Endothelial cell of umbilical vein (primary cell): ENCODE data around the gene LIN7A. TPM values are rescaled to one million over a fixed set of nuclear protein-coding genes. Genes with fewer than 3 reads are reported as not detected.

Experiments
- BruUV-seq: library from RNA; stranded (reverse); fragments of 400-500 nt; replicated peaks from 2 replicates; lab custom pipeline; 2021; lab: Mats Ljungman, UMichigan
- CTCF ChIA-PET: fragments of 300-600, 350-600 bp; sonication (Branson Sonifier 250); formaldehyde crosslinking; loops from one replicate; lab custom pipeline; 2021; ENCODE audit warnings: antibody characterized with exemption, inconsistent platforms; lab: Charles Lee
- POLR2A ChIA-PET: fragments of 300-600, 350-600 bp; sonication (Branson Sonifier 250); formaldehyde crosslinking; loops from one replicate; lab custom pipeline; 2021; ENCODE audit warnings: antibody characterized with exemption, inconsistent platforms; lab: Charles Lee
- DNase-seq: peaks from one replicate; pipeline ENCODE4 v3.0.0-alpha.2; 2011; ENCODE audit warnings: low read depth, low spot score
- FAIRE-seq: peaks from 2 replicates; lab custom pipeline; 2011; peaks lifted over from hg19 to GRCh38; lab: Jason Lieb, UNC
- H2AFZ ChIP-seq: 2 replicates; pipeline ENCODE4 v1.6.0; 2012; ENCODE audit warnings: low read depth, low read length, control low read depth, inconsistent platforms
- H3K27ac ChIP-seq: 2 replicates; pipeline ENCODE4 v1.5.1; 2011; ENCODE audit warnings: low read depth, mild to moderate bottlenecking, control low read depth, low read length, moderate library complexity; ENCODE audit not compliant: insufficient read depth
- H3K27me3 ChIP-seq, 2 experiments: 2 replicates each; pipeline versions ENCODE4 v1.6.0 to v1.6.1; 2011; ENCODE audit warnings: low read length in 2 of 2, mixed read lengths in 1 of 2; ENCODE audit not compliant: control insufficient read depth in 2 of 2, insufficient read depth in 2 of 2
- H3K36me3 ChIP-seq, 2 experiments: 2 replicates in 1 of 2; 3 replicates in 1 of 2; pipeline ENCODE4 v1.5.1; 2011; ENCODE audit warnings: low read length in 2 of 2, mild to moderate bottlenecking in 1 of 2, moderate library complexity in 1 of 2; ENCODE audit not compliant: control insufficient read depth in 2 of 2, insufficient read depth in 2 of 2; ENCODE audit errors: extremely low read depth in 1 of 2
- H3K4me1 ChIP-seq: 3 replicates; pipeline ENCODE4 v1.5.1; 2011; ENCODE audit warnings: mild to moderate bottlenecking, low read length; ENCODE audit not compliant: control insufficient read depth, insufficient read depth; ENCODE audit errors: extremely low read depth
- H3K4me2 ChIP-seq: 2 replicates; pipeline ENCODE4 v1.6.1; 2011; ENCODE audit warnings: low read length, control low read depth, mixed read lengths; ENCODE audit not compliant: insufficient read depth
- H3K4me3 ChIP-seq, 3 experiments: fragments of 200-600 bp in 1 of 3; sonication (generic), shearing (Covaris generic) in 1 of 3; replicated peaks in 1 of 3; 2 replicates each; pipeline ENCODE4 v1.5.1; 2011 to 2016; ENCODE audit warnings: control low read depth in 3 of 3, low read length in 3 of 3, mild to moderate bottlenecking in 2 of 3, inconsistent platforms in 1 of 3, low read depth in 1 of 3, moderate library complexity in 1 of 3; ENCODE audit not compliant: insufficient read depth in 1 of 3
- H3K79me2 ChIP-seq: 2 replicates; pipeline ENCODE4 v1.6.0; 2012; ENCODE audit warnings: low read length, inconsistent platforms; ENCODE audit not compliant: control insufficient read depth, insufficient read depth
- H3K9ac ChIP-seq: replicated peaks from 2 replicates; pipeline ENCODE3; 2011; ENCODE audit warnings: low read length, control low read depth; ENCODE audit not compliant: insufficient read depth; ENCODE audit errors: extremely low read depth
- H3K9me1 ChIP-seq: replicated peaks from 3 replicates; pipeline ENCODE4 v1.6.0; 2011; ENCODE audit warnings: mild to moderate bottlenecking, low read length; ENCODE audit not compliant: control insufficient read depth, insufficient read depth; ENCODE audit errors: extremely low read depth
- H3K9me3 ChIP-seq: replicated peaks from 2 replicates; pipeline ENCODE4 v1.5.1; 2012; ENCODE audit warnings: low read length, inconsistent platforms; ENCODE audit not compliant: control insufficient read depth, insufficient read depth
- H4K20me1 ChIP-seq: replicated peaks from 2 replicates; pipeline ENCODE3; 2011; ENCODE audit warnings: mild to moderate bottlenecking, low read length; ENCODE audit not compliant: control insufficient read depth, insufficient read depth; ENCODE audit errors: extremely low read depth
- EZH2 ChIP-seq: IDR thresholded peaks from 2 replicates; pipeline ENCODE4 v1.6.1; 2012; ENCODE audit warnings: borderline replicate concordance, low read depth, mild to moderate bottlenecking, moderate library complexity, low read length, inconsistent platforms; ENCODE audit not compliant: severe bottlenecking
- FOS ChIP-seq: IDR thresholded peaks from 2 replicates; pipeline ENCODE4 v1.6.1; 2011; ENCODE audit warnings: mild to moderate bottlenecking, low read length, moderate library complexity, borderline replicate concordance; ENCODE audit not compliant: insufficient read depth
- GATA2 ChIP-seq: IDR thresholded peaks from 2 replicates; pipeline ENCODE4 v1.7.0; 2011; ENCODE audit warnings: low read depth, mild to moderate bottlenecking, moderate library complexity, mixed read lengths, low read length; ENCODE audit not compliant: insufficient read length, insufficient read depth
- JUN ChIP-seq: IDR thresholded peaks from 2 replicates; pipeline ENCODE4 v1.6.1; 2011; ENCODE audit warnings: borderline replicate concordance, low read depth; ENCODE audit not compliant: insufficient read length, insufficient read depth
- MYC ChIP-seq: IDR thresholded peaks from one replicate; pipeline ENCODE4 v1.6.1; 2011; ENCODE audit warnings: mild to moderate bottlenecking, low read depth, low read length
- POLR2A ChIP-seq: IDR thresholded peaks from 2 replicates; pipeline ENCODE4 v1.6.1; 2012; ENCODE audit warnings: low read depth, mild to moderate bottlenecking, control low read depth, low read length
- POLR2AphosphoS5 ChIP-seq: IDR thresholded peaks from 2 replicates; pipeline ENCODE4 v1.6.1; 2012; ENCODE audit warnings: low read depth, mild to moderate bottlenecking, control low read depth, low read length, moderate library complexity; ENCODE audit not compliant: insufficient read depth
- dilution Hi-C: fragments of 300-500 bp; cut with MboI; formaldehyde crosslinking; loops from one replicate; pipeline ENCODE4 v1.15.0; 2019; ENCODE audit warnings: low sequenced_read_pairs; ENCODE audit not compliant: extremely low pct_ligation_motif_present
- intact Hi-C: fragments of 100-400 bp; cut with micrococcal nuclease; formaldehyde crosslinking; loops from one replicate; pipeline ENCODE4 v1.10.0; 2022
- polyA plus RNA-seq, 4 experiments: library from polyadenylated mRNA; depleted of rRNA in 3 of 4; stranded (reverse) in 3 of 4; unstranded in 1 of 4; fragments of >200 nt; gene quantifications; 2 replicates each; pipeline versions ENCODE4 v1.2.1 to v1.2.3, GENCODE V29; 2011 to 2012; ENCODE audit warnings: missing spikeins in 1 of 4
- total RNA-seq: library from RNA; stranded (reverse); gene quantifications from 2 replicates; pipeline ENCODE4 v1.2.3, GENCODE V29; 2021
- TF ChIP-seq, protein P1 (sequence below): IDR thresholded peaks from 2 replicates; pipeline ENCODE4 v1.6.1; 2011; ENCODE audit not compliant: insufficient read depth, insufficient read length
- TF ChIP-seq, protein P2 (sequence below), 2 donors: IDR thresholded peaks; 1 replicate in 1 of 2; 2 replicates in 1 of 2; pipeline ENCODE4 v1.5.1; 2011; ENCODE audit warnings: low read length in 2 of 2, mild to moderate bottlenecking in 2 of 2, moderate library complexity in 2 of 2, control low read depth in 1 of 2, inconsistent platforms in 1 of 2, low read depth in 1 of 2; ENCODE audit not compliant: insufficient read depth in 1 of 2; ENCODE audit errors: extremely low read depth in 1 of 2

Gene LIN7A
- total and polyA plus RNA-seq, 2 donors (not counting 3 experiments of a cell fraction or from before 2014, with no cell fraction given): 1.6 to 4.3 TPM

DNA sequence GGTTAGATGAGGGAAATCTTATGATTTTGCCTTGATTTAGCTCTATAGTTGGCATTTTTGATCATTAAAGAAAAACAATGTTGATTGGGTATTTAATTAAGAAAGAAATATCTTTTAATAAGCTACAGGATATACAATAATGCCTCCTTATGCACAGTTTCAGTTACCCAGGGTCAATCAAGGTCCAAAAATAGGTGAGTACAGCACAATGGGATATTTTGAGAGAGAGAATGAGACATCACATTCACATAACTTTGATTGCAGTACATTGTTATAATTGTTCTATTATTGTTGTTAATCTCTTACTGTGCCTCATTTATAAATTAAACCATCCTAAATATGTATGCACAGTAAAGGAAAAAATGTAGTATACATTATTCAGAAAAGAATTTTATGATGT is 118.9 kb downstream of the LIN7A start:
- intact Hi-C loops: no loop called here
- CTCF ChIA-PET: interaction anchor here (1.7 kb wide), 1 partner anchor 19 kb away, joined by 4 read pairs; no protein-coding TSS in a partner anchor
- Histone ChIP-seq H3K9ac (no peak overlapping the region), H3K9me1 (no peaks in the 10 kb centered on the region), H4K20me1 (no peaks in the 10 kb centered on the region), H3K4me3 (no peak overlapping the region), H3K27me3 (no peaks in the 10 kb centered on the region), H3K9me3 (no peaks in the 10 kb centered on the region), H3K4me2 (no peak overlapping the region), H3K36me3 (no peaks in the 10 kb centered on the region), H3K4me1 (no peaks in the 10 kb centered on the region), H3K79me2 (no peaks in the 10 kb centered on the region), H2AFZ (no peak overlapping the region), H3K27ac (no peak overlapping the region)
- POLR2A ChIA-PET: no interaction called here
- DNase-seq: no peak
- dilution Hi-C loops: no loop called here
- no TSS peak for BruUV-seq
- TF ChIP-seq POLR2A (no peak), MYC (no peak), POLR2AphosphoS5 (no peak), FOS (no peak), EZH2 (no peak), JUN (no peak), GATA2 (no peak)
- TF ChIP-seq, protein P1, sequence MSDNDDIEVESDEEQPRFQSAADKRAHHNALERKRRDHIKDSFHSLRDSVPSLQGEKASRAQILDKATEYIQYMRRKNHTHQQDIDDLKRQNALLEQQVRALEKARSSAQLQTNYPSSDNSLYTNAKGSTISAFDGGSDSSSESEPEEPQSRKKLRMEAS: no peak
- TF ChIP-seq, protein P2, sequence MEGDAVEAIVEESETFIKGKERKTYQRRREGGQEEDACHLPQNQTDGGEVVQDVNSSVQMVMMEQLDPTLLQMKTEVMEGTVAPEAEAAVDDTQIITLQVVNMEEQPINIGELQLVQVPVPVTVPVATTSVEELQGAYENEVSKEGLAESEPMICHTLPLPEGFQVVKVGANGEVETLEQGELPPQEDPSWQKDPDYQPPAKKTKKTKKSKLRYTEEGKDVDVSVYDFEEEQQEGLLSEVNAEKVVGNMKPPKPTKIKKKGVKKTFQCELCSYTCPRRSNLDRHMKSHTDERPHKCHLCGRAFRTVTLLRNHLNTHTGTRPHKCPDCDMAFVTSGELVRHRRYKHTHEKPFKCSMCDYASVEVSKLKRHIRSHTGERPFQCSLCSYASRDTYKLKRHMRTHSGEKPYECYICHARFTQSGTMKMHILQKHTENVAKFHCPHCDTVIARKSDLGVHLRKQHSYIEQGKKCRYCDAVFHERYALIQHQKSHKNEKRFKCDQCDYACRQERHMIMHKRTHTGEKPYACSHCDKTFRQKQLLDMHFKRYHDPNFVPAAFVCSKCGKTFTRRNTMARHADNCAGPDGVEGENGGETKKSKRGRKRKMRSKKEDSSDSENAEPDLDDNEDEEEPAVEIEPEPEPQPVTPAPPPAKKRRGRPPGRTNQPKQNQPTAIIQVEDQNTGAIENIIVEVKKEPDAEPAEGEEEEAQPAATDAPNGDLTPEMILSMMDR (IDR thresholded peaks at IDR 0.05; ENCODE audit: extremely low read depth in 1 of 2, insufficient read depth in 1 of 2, low read depth in 1 of 2, low read length in 2 of 2): no peak
- no peak for FAIRE-seq
